HepG2 (cell line): ENCODE measurements around the gene C6orf136. TPM values are rescaled to one million over a fixed set of nuclear protein-coding genes. Genes with fewer than 3 reads are reported as not detected.

Experiments used
- AHR ChIP-seq: IDR thresholded peaks from 2 replicates; pipeline ENCODE4 v1.6.1; 2018; ENCODE audit warnings: missing genetic modification reagents, missing compliant biosample characterization
- ARHGAP35 ChIP-seq: sonication (generic); formaldehyde crosslinking; IDR thresholded peaks from 2 replicates; pipeline ENCODE4 v1.9.0; 2022; ENCODE audit warnings: mild to moderate bottlenecking, inconsistent platforms, moderate library complexity, missing genetic modification reagents, borderline replicate concordance
- ARNT2 ChIP-seq: sonication (generic); formaldehyde crosslinking; IDR thresholded peaks from 2 replicates; pipeline ENCODE4 v1.8.0; 2022; ENCODE audit warnings: mild to moderate bottlenecking, low read depth, missing genetic modification reagents, moderate library complexity
- CBFB ChIP-seq: sonication (generic); formaldehyde crosslinking; IDR thresholded peaks from 2 replicates; pipeline ENCODE4 v1.4.0; 2020; ENCODE audit warnings: missing genetic modification reagents
- CENPX ChIP-seq: sonication (generic); formaldehyde crosslinking; IDR thresholded peaks from 2 replicates; pipeline ENCODE4 v1.9.0; 2021; ENCODE audit warnings: mild to moderate bottlenecking, missing genetic modification reagents, moderate library complexity
- EED ChIP-seq: sonication (generic); formaldehyde crosslinking; IDR thresholded peaks from 2 replicates; pipeline ENCODE4 v1.5.0; 2020; ENCODE audit warnings: mild to moderate bottlenecking, missing genetic modification reagents
- ELF4 ChIP-seq: sonication (generic); formaldehyde crosslinking; IDR thresholded peaks from 2 replicates; pipeline ENCODE4 v1.5.0; 2020; ENCODE audit warnings: missing genetic modification reagents, mild to moderate bottlenecking, moderate library complexity, borderline replicate concordance
- FOXM1 ChIP-seq: sonication (generic); formaldehyde crosslinking; IDR thresholded peaks from 2 replicates; pipeline ENCODE4 v1.5.0; 2020; ENCODE audit warnings: missing genetic modification reagents
- KDM4B ChIP-seq: sonication (generic); formaldehyde crosslinking; IDR thresholded peaks from 2 replicates; pipeline ENCODE4 v1.4.0; 2020; ENCODE audit warnings: missing genetic modification reagents
- MAZ ChIP-seq, 2 experiments: sonication (generic) in 1 of 2; formaldehyde crosslinking in 1 of 2; IDR thresholded peaks; 2 replicates each; pipeline versions ENCODE4 v1.5.0 to v1.6.1; 2012 to 2020; ENCODE audit warnings: low read depth in 2 of 2, mild to moderate bottlenecking in 2 of 2, borderline replicate concordance in 1 of 2, improper control_type of control experiment in 1 of 2, low read length in 1 of 2, missing genetic modification reagents in 1 of 2, moderate library complexity in 1 of 2
- MIER2 ChIP-seq: IDR thresholded peaks from 2 replicates; pipeline ENCODE4 v1.6.1; 2016; ENCODE audit warnings: missing biosample characterization, missing genetic modification reagents
- NFE2L1 ChIP-seq: sonication (generic); formaldehyde crosslinking; IDR thresholded peaks from 2 replicates; pipeline ENCODE4 v1.4.0; 2020; ENCODE audit warnings: missing genetic modification reagents, mild to moderate bottlenecking, borderline replicate concordance
- PHF21A ChIP-seq: sonication (generic); formaldehyde crosslinking; IDR thresholded peaks from 2 replicates; pipeline ENCODE4 v1.5.0; 2020; ENCODE audit warnings: mild to moderate bottlenecking, missing genetic modification reagents
- PITX1 ChIP-seq: sonication (generic); formaldehyde crosslinking; IDR thresholded peaks from 2 replicates; pipeline ENCODE4 v1.5.1; 2020; ENCODE audit warnings: mild to moderate bottlenecking, missing genetic modification reagents
- RFXAP ChIP-seq: sonication (generic); formaldehyde crosslinking; IDR thresholded peaks from 2 replicates; pipeline ENCODE4 v1.4.0; 2020; ENCODE audit warnings: missing genetic modification reagents, borderline replicate concordance
- SAFB2 ChIP-seq: sonication (generic); formaldehyde crosslinking; IDR thresholded peaks from 2 replicates; pipeline ENCODE4 v1.5.1; 2020; ENCODE audit warnings: missing genetic modification reagents, low read depth, mild to moderate bottlenecking, borderline replicate concordance
- SAP130 ChIP-seq: IDR thresholded peaks from 2 replicates; pipeline ENCODE4 v1.6.1; 2016; ENCODE audit warnings: low read depth
- SOX5 ChIP-seq: IDR thresholded peaks from 2 replicates; pipeline ENCODE4 v1.6.1; 2016; ENCODE audit warnings: borderline replicate concordance
- TEAD2 ChIP-seq: sonication (generic); formaldehyde crosslinking; IDR thresholded peaks from 2 replicates; pipeline ENCODE4 v1.9.0; 2021; ENCODE audit warnings: missing genetic modification reagents
- ZNF160 ChIP-seq: sonication (generic); formaldehyde crosslinking; IDR thresholded peaks from 2 replicates; pipeline ENCODE4 v1.8.0; 2022; ENCODE audit warnings: mild to moderate bottlenecking, inconsistent platforms, missing genetic modification reagents
- ZNF337 ChIP-seq: sonication (generic); formaldehyde crosslinking; IDR thresholded peaks from 2 replicates; pipeline ENCODE4 v1.5.1; 2020; ENCODE audit warnings: missing genetic modification reagents, low read depth, mild to moderate bottlenecking, borderline replicate concordance
- ZNF720 ChIP-seq: sonication (generic); formaldehyde crosslinking; IDR thresholded peaks from 2 replicates; pipeline ENCODE4 v1.4.0; 2020; ENCODE audit warnings: missing genetic modification reagents
- polyA plus RNA-seq, 8 experiments: library from polyadenylated mRNA; depleted of rRNA in 3 of 8; stranded (reverse) in 7 of 8; unstranded in 1 of 8; fragments of >200 nt; fragmentation: Illumina TruSeq in 4 of 8; extraction: Trizol in 4 of 8; gene quantifications; 2 replicates each; pipeline versions ENCODE4 v1.2.1 to v1.2.3, GENCODE V29; 2011 to 2016; ENCODE audit warnings: low read depth in 4 of 8, missing spikeins in 1 of 8, mixed read lengths in 1 of 8; ENCODE audit not compliant: insufficient read depth in 1 of 8
- total RNA-seq, 5 experiments: library from RNA; depleted of rRNA; stranded (reverse); fragments of >200 nt; fragmentation: Illumina TruSeq; extraction: Trizol; gene quantifications; 2 replicates each; pipeline ENCODE4 v1.2.3, GENCODE V29; 2016; ENCODE audit warnings: low read depth in 1 of 5
- TF ChIP-seq, protein P1 (sequence below): sonication (generic); formaldehyde crosslinking; IDR thresholded peaks from 2 replicates; pipeline ENCODE4 v1.8.0; 2023; ENCODE audit warnings: mild to moderate bottlenecking, missing genetic modification reagents
- TF ChIP-seq, protein P2 (sequence below): sonication (generic); formaldehyde crosslinking; IDR thresholded peaks from 2 replicates; pipeline ENCODE4 v1.9.0; 2021; ENCODE audit warnings: missing genetic modification reagents, mild to moderate bottlenecking, borderline replicate concordance
- TF ChIP-seq, protein P3 (sequence below): sonication (generic); formaldehyde crosslinking; conservative IDR thresholded peaks from 2 replicates; pipeline ENCODE4 v1.8.0; 2022; ENCODE audit warnings: low read depth, missing genetic modification reagents

Gene C6orf136
- total and polyA plus RNA-seq, 2 of the 13 experiments (the other 11 are each of a cell fraction or from before 2014, with no cell fraction given): 12.0 to 26.2 TPM

DNA sequence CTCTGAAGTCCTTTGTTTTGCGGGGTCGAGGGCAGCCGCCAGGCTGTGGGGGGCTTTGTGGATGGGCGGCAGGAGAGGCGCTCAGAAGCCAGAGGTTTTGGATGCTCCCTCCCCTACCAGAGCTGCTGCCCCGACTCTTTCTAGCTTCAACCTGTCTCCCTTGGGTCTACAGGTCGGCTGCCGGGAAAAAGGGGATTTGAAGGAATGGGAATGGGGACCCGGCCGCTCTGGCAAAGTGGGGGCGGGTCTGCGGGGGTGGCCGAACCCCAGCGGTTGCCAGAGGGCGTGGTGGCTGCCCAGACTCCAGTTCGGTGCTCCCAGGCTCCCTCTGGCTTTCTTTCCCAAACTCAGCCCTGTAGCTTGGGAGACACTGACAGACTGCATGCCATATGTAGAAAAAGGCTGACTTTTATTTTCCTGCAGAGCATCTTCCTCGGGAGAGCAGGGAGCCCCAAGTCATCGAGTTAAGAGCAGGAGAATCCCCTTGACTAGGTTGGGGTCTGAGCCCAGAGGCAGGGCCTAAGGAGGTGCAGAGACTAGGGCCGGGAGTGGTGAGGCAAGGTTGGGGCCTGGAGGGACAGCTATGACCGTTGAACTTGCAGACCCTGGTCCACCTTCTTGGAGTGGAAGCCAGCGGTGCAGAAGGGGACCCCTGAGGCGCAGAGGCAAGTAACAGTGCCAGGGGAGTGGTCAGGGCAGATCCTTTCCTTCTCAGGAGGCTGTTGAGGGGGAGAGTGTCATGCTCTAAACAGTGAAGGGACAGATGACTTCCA, 40.9 kb downstream of the C6orf136 start (continued):
- TF ChIP-seq ARHGAP35 (CRISPR knock-in tag): no peak
- TF ChIP-seq CENPX (CRISPR knock-in tag): no peak
- TF ChIP-seq, protein P1, sequence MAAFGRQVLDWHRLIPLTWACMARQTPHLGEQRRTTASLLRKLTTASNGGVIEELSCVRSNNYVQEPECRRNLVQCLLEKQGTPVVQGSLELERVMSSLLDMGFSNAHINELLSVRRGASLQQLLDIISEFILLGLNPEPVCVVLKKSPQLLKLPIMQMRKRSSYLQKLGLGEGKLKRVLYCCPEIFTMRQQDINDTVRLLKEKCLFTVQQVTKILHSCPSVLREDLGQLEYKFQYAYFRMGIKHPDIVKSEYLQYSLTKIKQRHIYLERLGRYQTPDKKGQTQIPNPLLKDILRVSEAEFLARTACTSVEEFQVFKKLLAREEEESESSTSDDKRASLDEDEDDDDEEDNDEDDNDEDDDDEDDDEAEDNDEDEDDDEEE: no peak
- TF ChIP-seq EED (CRISPR knock-in tag): no peak
- TF ChIP-seq ZNF337 (CRISPR knock-in tag): no peak
- no peak for TF ChIP-seq MIER2 (CRISPR knock-in tag)
- no peak; the same call in 1 of the 2 replicates for TF ChIP-seq KDM4B
- no peak for TF ChIP-seq ELF4 (CRISPR knock-in tag)
- no peak for TF ChIP-seq RFXAP (CRISPR knock-in tag)
- TF ChIP-seq TEAD2 (CRISPR knock-in tag): no peak
- peak; percentile 8 for TF ChIP-seq SAP130 (CRISPR knock-in tag)
- TF ChIP-seq, protein P2, sequence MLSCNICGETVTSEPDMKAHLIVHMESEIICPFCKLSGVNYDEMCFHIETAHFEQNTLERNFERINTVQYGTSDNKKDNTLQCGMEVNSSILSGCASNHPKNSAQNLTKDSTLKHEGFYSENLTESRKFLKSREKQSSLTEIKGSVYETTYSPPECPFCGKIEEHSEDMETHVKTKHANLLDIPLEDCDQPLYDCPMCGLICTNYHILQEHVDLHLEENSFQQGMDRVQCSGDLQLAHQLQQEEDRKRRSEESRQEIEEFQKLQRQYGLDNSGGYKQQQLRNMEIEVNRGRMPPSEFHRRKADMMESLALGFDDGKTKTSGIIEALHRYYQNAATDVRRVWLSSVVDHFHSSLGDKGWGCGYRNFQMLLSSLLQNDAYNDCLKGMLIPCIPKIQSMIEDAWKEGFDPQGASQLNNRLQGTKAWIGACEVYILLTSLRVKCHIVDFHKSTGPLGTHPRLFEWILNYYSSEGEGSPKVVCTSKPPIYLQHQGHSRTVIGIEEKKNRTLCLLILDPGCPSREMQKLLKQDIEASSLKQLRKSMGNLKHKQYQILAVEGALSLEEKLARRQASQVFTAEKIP: no peak
- no peak for TF ChIP-seq FOXM1 (CRISPR knock-in tag)
- 0 out of 2 replicates have a peak, but pooled peaks have one; percentile 17 for TF ChIP-seq NFE2L1 (CRISPR knock-in tag)
- TF ChIP-seq CBFB (CRISPR knock-in tag): no peak
- TF ChIP-seq AHR (CRISPR knock-in tag): no peak
- TF ChIP-seq PITX1 (CRISPR knock-in tag): no peak
- TF ChIP-seq SOX5 (CRISPR knock-in tag): no peak
- TF ChIP-seq, protein P3, sequence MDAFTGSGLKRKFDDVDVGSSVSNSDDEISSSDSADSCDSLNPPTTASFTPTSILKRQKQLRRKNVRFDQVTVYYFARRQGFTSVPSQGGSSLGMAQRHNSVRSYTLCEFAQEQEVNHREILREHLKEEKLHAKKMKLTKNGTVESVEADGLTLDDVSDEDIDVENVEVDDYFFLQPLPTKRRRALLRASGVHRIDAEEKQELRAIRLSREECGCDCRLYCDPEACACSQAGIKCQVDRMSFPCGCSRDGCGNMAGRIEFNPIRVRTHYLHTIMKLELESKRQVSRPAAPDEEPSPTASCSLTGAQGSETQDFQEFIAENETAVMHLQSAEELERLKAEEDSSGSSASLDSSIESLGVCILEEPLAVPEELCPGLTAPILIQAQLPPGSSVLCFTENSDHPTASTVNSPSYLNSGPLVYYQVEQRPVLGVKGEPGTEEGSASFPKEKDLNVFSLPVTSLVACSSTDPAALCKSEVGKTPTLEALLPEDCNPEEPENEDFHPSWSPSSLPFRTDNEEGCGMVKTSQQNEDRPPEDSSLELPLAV (CRISPR knock-in tag): no peak
- no peak for TF ChIP-seq PHF21A
- TF ChIP-seq ZNF720: no peak
- no peak for TF ChIP-seq MAZ (IDR thresholded peaks at IDR 0.05; ENCODE audit: borderline replicate concordance, low read depth, low read length)
- TF ChIP-seq MAZ (CRISPR knock-in tag; IDR thresholded peaks at IDR 0.05; ENCODE audit: low read depth): no peak
- no peak for TF ChIP-seq SAFB2 (CRISPR knock-in tag)
- TF ChIP-seq ZNF160 (CRISPR knock-in tag): no peak
- TF ChIP-seq ARNT2: no peak
